ENCODE data around the gene ILK. TPM values are rescaled to one million over a fixed set of nuclear protein-coding genes. Genes with fewer than 3 reads are reported as not detected.

Gene ILK
- total and polyA plus RNA-seq, 10 of the 15 experiments (the other 5 are each of a cell fraction or from before 2014, with no cell fraction given), result 51.8 to 163 (median 92.0) TPM

DNA sequence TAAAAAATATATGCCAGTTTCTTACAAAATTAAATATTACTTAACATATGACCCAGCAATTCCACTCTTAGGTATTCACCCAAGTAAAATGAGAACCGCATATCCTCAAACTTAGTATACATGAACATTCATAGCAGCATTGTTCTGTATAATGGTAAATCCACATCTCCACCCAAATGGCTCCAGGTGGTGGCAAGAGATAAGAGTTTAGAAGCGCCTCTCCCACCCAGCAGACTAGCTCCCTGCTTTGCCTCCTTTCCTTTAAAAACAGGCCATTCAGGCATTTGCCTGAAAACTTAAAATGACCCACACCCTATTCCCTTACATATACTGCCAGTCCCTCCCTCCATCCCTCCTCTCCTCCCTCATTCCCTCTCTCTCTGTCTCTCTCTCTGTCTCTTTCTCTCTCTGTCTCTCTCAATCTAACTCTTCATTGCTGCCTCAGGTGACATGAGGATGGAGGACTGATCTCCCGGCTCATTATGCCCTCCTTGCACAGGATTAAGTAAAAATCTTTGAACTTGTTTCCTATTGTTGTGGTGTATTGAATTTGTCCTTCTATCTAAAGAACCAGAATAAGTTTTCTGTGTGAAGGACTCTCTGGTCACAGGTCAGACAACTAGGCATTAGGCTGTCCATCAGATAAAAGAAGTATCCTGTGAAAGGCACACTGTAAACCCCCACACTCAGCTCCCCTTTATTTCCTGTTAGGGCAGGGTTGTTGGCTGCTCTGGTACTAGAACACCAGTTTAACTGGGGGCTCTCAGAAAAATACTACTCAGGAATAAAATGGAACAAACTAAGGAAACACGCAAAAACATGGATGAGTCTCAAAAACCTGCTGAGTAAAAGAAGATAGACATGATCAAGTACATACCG, 48.5 kb upstream of the ILK start:
- Histone ChIP-seq H3K36me3 (ENCODE audit: control insufficient read depth in 2 of 2, insufficient read depth in 2 of 2, low read length in 1 of 2) (no peaks in the 10 kb centered on the region), H3K4me3 (no peak overlapping the region), H3K9me3 (replicated peaks; ENCODE audit: control insufficient read depth, insufficient read depth, low read length) (no peaks in the 10 kb centered on the region), H3K4me1 (ENCODE audit: control insufficient read depth, insufficient read depth, low read length) (no peaks in the 10 kb centered on the region), H3K4me2 (ENCODE audit: control insufficient read depth, insufficient read depth) (no peak overlapping the region), H3K79me2 (ENCODE audit: control insufficient read depth, insufficient read depth, low read length) (no peaks in the 10 kb centered on the region), H3K9ac (ENCODE audit: control insufficient read depth, insufficient read depth, low read length) (no peak overlapping the region), H3K27ac (ENCODE audit: control insufficient read depth, insufficient read depth) (no peak overlapping the region), H2AFZ (ENCODE audit: control insufficient read depth, low read depth, low read length) (no peak overlapping the region), H3K27me3 (replicated peaks in 1 of 2; ENCODE audit: control insufficient read depth in 2 of 2, insufficient read depth in 2 of 2, low read length in 1 of 2) (no peaks in the 10 kb centered on the region), H4K20me1 (ENCODE audit: control insufficient read depth, insufficient read depth) (no peaks in the 10 kb centered on the region)
- no peak for ATAC-seq
- intact Hi-C loops (cut with micrococcal nuclease; ENCODE audit: unreplicated experiment) (no loop called here), in situ Hi-C loops (cut with MboI) (no loop called here)
- ChIA-PET CTCF (interaction anchor here (0.7 kb wide), 1 partner anchor 105 kb away, joined by 3 read pairs; no protein-coding TSS in a partner anchor), SMC1A (ENCODE audit: uncharacterized antibody, unreplicated experiment) (interaction anchor here (0.5 kb wide), 1 partner anchor 10 kb away, joined by 3 read pairs; no protein-coding TSS in a partner anchor), RAD21 (ENCODE audit: unreplicated experiment) (no interaction called here), POLR2A (no interaction called here)
- TF ChIP-seq, protein P1, sequence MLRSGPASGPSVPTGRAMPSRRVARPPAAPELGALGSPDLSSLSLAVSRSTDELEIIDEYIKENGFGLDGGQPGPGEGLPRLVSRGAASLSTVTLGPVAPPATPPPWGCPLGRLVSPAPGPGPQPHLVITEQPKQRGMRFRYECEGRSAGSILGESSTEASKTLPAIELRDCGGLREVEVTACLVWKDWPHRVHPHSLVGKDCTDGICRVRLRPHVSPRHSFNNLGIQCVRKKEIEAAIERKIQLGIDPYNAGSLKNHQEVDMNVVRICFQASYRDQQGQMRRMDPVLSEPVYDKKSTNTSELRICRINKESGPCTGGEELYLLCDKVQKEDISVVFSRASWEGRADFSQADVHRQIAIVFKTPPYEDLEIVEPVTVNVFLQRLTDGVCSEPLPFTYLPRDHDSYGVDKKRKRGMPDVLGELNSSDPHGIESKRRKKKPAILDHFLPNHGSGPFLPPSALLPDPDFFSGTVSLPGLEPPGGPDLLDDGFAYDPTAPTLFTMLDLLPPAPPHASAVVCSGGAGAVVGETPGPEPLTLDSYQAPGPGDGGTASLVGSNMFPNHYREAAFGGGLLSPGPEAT (IDR thresholded peaks at IDR 0.05; ENCODE audit: low read depth), result no peak
- TF ChIP-seq ZBED1 (IDR thresholded peaks at IDR 0.05; ENCODE audit: borderline replicate concordance) (no peak), TCF7 (IDR thresholded peaks at IDR 0.05; ENCODE audit: borderline replicate concordance) (no peak), POLR2AphosphoS5 (IDR thresholded peaks at IDR 0.05; ENCODE audit: low read length) (no peak), POLR2A (IDR thresholded peaks at IDR 0.05; ENCODE audit: low read depth, low read length) (no peak), BHLHE40 (IDR thresholded peaks at IDR 0.05; ENCODE audit: borderline replicate concordance in 1 of 2, low read depth in 2 of 2, low read length in 1 of 2) (no peak), CHD4 (IDR thresholded peaks at IDR 0.05) (no peak), EZH2 (IDR thresholded peaks at IDR 0.05; ENCODE audit: borderline replicate concordance, control insufficient read depth, low read depth, low read length) (no peak), ZNF217 (IDR thresholded peaks at IDR 0.05) (no peak), CBX3 (IDR thresholded peaks at IDR 0.05; ENCODE audit: borderline replicate concordance, low read depth) (no peak), HDGF (IDR thresholded peaks at IDR 0.05) (no peak), SRF (IDR thresholded peaks at IDR 0.05; ENCODE audit: low read depth in 2 of 2, low read length in 2 of 2) (no peak), RAD51 (IDR thresholded peaks at IDR 0.05) (no peak), FOXK2 (IDR thresholded peaks at IDR 0.05) (no peak), MEF2B (IDR thresholded peaks at IDR 0.05; ENCODE audit: partially characterized antibody, poor library complexity, severe bottlenecking) (no peak)
- TF ChIP-seq, protein P2, sequence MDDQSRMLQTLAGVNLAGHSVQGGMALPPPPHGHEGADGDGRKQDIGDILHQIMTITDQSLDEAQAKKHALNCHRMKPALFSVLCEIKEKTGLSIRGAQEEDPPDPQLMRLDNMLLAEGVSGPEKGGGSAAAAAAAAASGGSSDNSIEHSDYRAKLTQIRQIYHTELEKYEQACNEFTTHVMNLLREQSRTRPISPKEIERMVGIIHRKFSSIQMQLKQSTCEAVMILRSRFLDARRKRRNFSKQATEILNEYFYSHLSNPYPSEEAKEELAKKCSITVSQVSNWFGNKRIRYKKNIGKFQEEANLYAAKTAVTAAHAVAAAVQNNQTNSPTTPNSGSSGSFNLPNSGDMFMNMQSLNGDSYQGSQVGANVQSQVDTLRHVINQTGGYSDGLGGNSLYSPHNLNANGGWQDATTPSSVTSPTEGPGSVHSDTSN (IDR thresholded peaks at IDR 0.05; ENCODE audit: insufficient replicate concordance, low read depth, low read length), result no peak
- TF ChIP-seq, protein P3, sequence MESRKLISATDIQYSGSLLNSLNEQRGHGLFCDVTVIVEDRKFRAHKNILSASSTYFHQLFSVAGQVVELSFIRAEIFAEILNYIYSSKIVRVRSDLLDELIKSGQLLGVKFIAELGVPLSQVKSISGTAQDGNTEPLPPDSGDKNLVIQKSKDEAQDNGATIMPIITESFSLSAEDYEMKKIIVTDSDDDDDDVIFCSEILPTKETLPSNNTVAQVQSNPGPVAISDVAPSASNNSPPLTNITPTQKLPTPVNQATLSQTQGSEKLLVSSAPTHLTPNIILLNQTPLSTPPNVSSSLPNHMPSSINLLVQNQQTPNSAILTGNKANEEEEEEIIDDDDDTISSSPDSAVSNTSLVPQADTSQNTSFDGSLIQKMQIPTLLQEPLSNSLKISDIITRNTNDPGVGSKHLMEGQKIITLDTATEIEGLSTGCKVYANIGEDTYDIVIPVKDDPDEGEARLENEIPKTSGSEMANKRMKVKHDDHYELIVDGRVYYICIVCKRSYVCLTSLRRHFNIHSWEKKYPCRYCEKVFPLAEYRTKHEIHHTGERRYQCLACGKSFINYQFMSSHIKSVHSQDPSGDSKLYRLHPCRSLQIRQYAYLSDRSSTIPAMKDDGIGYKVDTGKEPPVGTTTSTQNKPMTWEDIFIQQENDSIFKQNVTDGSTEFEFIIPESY (IDR thresholded peaks at IDR 0.05), result no peak
- TF ChIP-seq, protein P4, sequence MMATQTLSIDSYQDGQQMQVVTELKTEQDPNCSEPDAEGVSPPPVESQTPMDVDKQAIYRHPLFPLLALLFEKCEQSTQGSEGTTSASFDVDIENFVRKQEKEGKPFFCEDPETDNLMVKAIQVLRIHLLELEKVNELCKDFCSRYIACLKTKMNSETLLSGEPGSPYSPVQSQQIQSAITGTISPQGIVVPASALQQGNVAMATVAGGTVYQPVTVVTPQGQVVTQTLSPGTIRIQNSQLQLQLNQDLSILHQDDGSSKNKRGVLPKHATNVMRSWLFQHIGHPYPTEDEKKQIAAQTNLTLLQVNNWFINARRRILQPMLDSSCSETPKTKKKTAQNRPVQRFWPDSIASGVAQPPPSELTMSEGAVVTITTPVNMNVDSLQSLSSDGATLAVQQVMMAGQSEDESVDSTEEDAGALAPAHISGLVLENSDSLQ (IDR thresholded peaks at IDR 0.05), result no peak
- DNase-seq (ENCODE audit: low read depth, low spot score), result no peak
- 96% methylated on average over 5 of the region's 5 CpGs for WGBS (ENCODE audit: insufficient coverage, insufficient replicate concordance, low lambda C conversion rate, missing lambda C conversion rate)
- BruUV-seq (replicated peaks), result no TSS peak
- no peak for FAIRE-seq

Measured in GM12878 (cell line).